Measurements from ENCODE around the gene HS6ST2. TPM values are rescaled to one million over a fixed set of nuclear protein-coding genes. Genes with fewer than 3 reads are reported as not detected.

The HS6ST2 gene
- total RNA-seq, 1 donor: not detected

GRCh38 chrX:132651421-132652086 is 306.9 kb downstream of the HS6ST2 start:
- no peak overlapping the region for H3K4me2 ChIP-seq (ENCODE audit: insufficient read depth, low read length)
- no peak for TF ChIP-seq CTCF (IDR thresholded peaks at IDR 0.05; ENCODE audit: extremely low read depth, low read depth, low read length)
- no peak for DNase-seq (ENCODE audit: insufficient read length, low spot score, missing footprints)
- H3K9me3 ChIP-seq (ENCODE audit: low read depth, low read length): no peaks in the 10 kb centered on the region
- no peak overlapping the region for H3K4me3 ChIP-seq (ENCODE audit: insufficient read depth, low read length)
- H3K27ac ChIP-seq (ENCODE audit: low read depth, low read length): peak overlapping the region; percentile 23
- peaks cover 12% of the 10 kb centered on the region for H3K27me3 ChIP-seq (ENCODE audit: insufficient read depth, low read length)
- H3K79me2 ChIP-seq (ENCODE audit: insufficient read depth, low read length): no peaks in the 10 kb centered on the region
- peak overlapping the region; percentile 21 for H2AFZ ChIP-seq (ENCODE audit: low read length)
- peaks cover 20% of the 10 kb centered on the region for H3K4me1 ChIP-seq (ENCODE audit: insufficient read depth, low read length)
- H4K20me1 ChIP-seq (ENCODE audit: insufficient read depth, low read length): no peaks in the 10 kb centered on the region
- no peaks in the 10 kb centered on the region for H3K36me3 ChIP-seq (ENCODE audit: insufficient read depth, low read length)

GRCh38 chrX:132648895-132649294 is 309.5 kb downstream of the HS6ST2 start:
- no peaks in the 10 kb centered on the region for H3K9me3 ChIP-seq (ENCODE audit: low read depth, low read length)
- H3K79me2 ChIP-seq (ENCODE audit: insufficient read depth, low read length): no peaks in the 10 kb centered on the region
- no peak overlapping the region for H3K4me2 ChIP-seq (ENCODE audit: insufficient read depth, low read length)
- H3K4me3 ChIP-seq (ENCODE audit: insufficient read depth, low read length): no peak overlapping the region
- H3K4me1 ChIP-seq (ENCODE audit: insufficient read depth, low read length): peaks cover 23% of the 10 kb centered on the region
- no peak overlapping the region for H2AFZ ChIP-seq (ENCODE audit: low read length)
- H3K27me3 ChIP-seq (ENCODE audit: insufficient read depth, low read length): peaks cover 12% of the 10 kb centered on the region
- no peak for TF ChIP-seq CTCF (IDR thresholded peaks at IDR 0.05; ENCODE audit: extremely low read depth, low read depth, low read length)
- H3K36me3 ChIP-seq (ENCODE audit: insufficient read depth, low read length): no peaks in the 10 kb centered on the region
- H3K27ac ChIP-seq (ENCODE audit: low read depth, low read length): no peak overlapping the region
- no peaks in the 10 kb centered on the region for H4K20me1 ChIP-seq (ENCODE audit: insufficient read depth, low read length)
- no peak for DNase-seq (ENCODE audit: insufficient read length, low spot score, missing footprints)

- Histone ChIP-seq H3K4me1 (ENCODE audit: insufficient read depth, low read length) (peaks cover 3% of the 10 kb centered on the region), H2AFZ (ENCODE audit: low read length) (no peak overlapping the region), H3K36me3 (ENCODE audit: insufficient read depth, low read length) (no peaks in the 10 kb centered on the region), H3K27me3 (ENCODE audit: insufficient read depth, low read length) (peaks cover 7% of the 10 kb centered on the region), H4K20me1 (ENCODE audit: insufficient read depth, low read length) (no peaks in the 10 kb centered on the region), H3K4me3 (ENCODE audit: insufficient read depth, low read length) (no peak overlapping the region), H3K4me2 (ENCODE audit: insufficient read depth, low read length) (no peak overlapping the region), H3K79me2 (ENCODE audit: insufficient read depth, low read length) (no peaks in the 10 kb centered on the region), H3K9me3 (ENCODE audit: low read depth, low read length) (no peaks in the 10 kb centered on the region), H3K27ac (ENCODE audit: low read depth, low read length) (no peak overlapping the region)
- DNase-seq (ENCODE audit: insufficient read length, low spot score, missing footprints): no peak
- no peak for TF ChIP-seq CTCF (IDR thresholded peaks at IDR 0.05; ENCODE audit: extremely low read depth, low read depth, low read length)
Measured at GRCh38 chrX:132639446-132639845, 319.0 kb downstream of the HS6ST2 start.

GRCh38 chrX:132638313-132638712 is 320.1 kb downstream of the HS6ST2 start:
- H3K27me3 ChIP-seq (ENCODE audit: insufficient read depth, low read length): peaks cover 11% of the 10 kb centered on the region

More at GRCh38 chrX:132638313-132638712, 320.1 kb downstream of the HS6ST2 start:
- H3K4me2 ChIP-seq (ENCODE audit: insufficient read depth, low read length): no peak overlapping the region
- H2AFZ ChIP-seq (ENCODE audit: low read length): no peak overlapping the region
- no peak overlapping the region for H3K4me3 ChIP-seq (ENCODE audit: insufficient read depth, low read length)
- H3K79me2 ChIP-seq (ENCODE audit: insufficient read depth, low read length): no peaks in the 10 kb centered on the region
- no peaks in the 10 kb centered on the region for H4K20me1 ChIP-seq (ENCODE audit: insufficient read depth, low read length)
- no peaks in the 10 kb centered on the region for H3K4me1 ChIP-seq (ENCODE audit: insufficient read depth, low read length)
- DNase-seq (ENCODE audit: insufficient read length, low spot score, missing footprints): no peak
- no peak for TF ChIP-seq CTCF (IDR thresholded peaks at IDR 0.05; ENCODE audit: extremely low read depth, low read depth, low read length)
- H3K36me3 ChIP-seq (ENCODE audit: insufficient read depth, low read length): no peaks in the 10 kb centered on the region
- H3K27ac ChIP-seq (ENCODE audit: low read depth, low read length): no peak overlapping the region
- no peaks in the 10 kb centered on the region for H3K9me3 ChIP-seq (ENCODE audit: low read depth, low read length)
